ENCODE results near the gene TSNAXIP1.

- TF ChIP-seq CTCF (IDR thresholded peaks at IDR 0.05; ENCODE audit: low read depth, low read length, missing input control) (no peak), HNF4G (IDR thresholded peaks at IDR 0.05) (no peak), JUND (IDR thresholded peaks at IDR 0.05) (no peak)
Measured at GRCh38 chr16:67834242-67834614, 27.5 kb downstream of the TSNAXIP1 start.
